Glomerular endothelial cell (primary cell): ENCODE results near the gene GPX6. TPM values are rescaled to one million over a fixed set of nuclear protein-coding genes. Genes with fewer than 3 reads are reported as not detected.
"Not testable (repeated sequence)": the region's sequence is repeated elsewhere in the genome, so short reads cannot be mapped to it uniquely, and the experiment has no call there.

Experiments used
- DNase-seq: peaks from one replicate; pipeline ENCODE4 v3.0.0-alpha.2; 2011; ENCODE audit warnings: low read depth, low spot score; ENCODE audit errors: extremely low read depth
- total RNA-seq: library from RNA; depleted of rRNA; stranded (reverse); fragments of >200 nt; gene quantifications from 2 replicates; pipeline ENCODE4 v1.2.3, GENCODE V29; 2015

The GPX6 gene
- total RNA-seq: not detected in 2 replicates

- DNase-seq: no peak
Measured at GRCh38 chr6:28515676-28516075, at the start of gene GPX6. GPX6 (minus strand) TSS chr6:28515793; CDS start chr6:28515743, 50 bp downstream.

- DNase-seq: no peak
Measured at GRCh38 chr6:28563430-28564095, 48.0 kb upstream of the GPX6 start.

- no peak for DNase-seq
Measured at GRCh38 chr6:28558629-28559028, 43.0 kb upstream of the GPX6 start.

- no peak for DNase-seq
Measured at GRCh38 chr6:28555136-28555535, 39.5 kb upstream of the GPX6 start.

- no peak for DNase-seq
Measured at GRCh38 chr6:28553986-28554881, 38.6 kb upstream of the GPX6 start.

GRCh38 chr6:28553384-28553985 lies 37.9 kb upstream of the GPX6 start:
- DNase-seq: no peak

- no peak for DNase-seq
Measured at GRCh38 chr6:28551891-28552666, 36.5 kb upstream of the GPX6 start.

- not testable (repeated sequence) for DNase-seq
Measured at GRCh38 chr6:28547003-28547402, 31.4 kb upstream of the GPX6 start.

GRCh38 chr6:28545955-28546354 lies 30.4 kb upstream of the GPX6 start:
- DNase-seq: no peak

- DNase-seq: no peak
Measured at GRCh38 chr6:28543651-28544610, 28.3 kb upstream of the GPX6 start.

GRCh38 chr6:28542440-28543296 lies 27.1 kb upstream of the GPX6 start:
- peak; percentile 55 for DNase-seq

- no peak for DNase-seq
Measured at GRCh38 chr6:28541996-28542395, 26.4 kb upstream of the GPX6 start.

- DNase-seq: no peak
Measured at GRCh38 chr6:28537509-28538140, 22.0 kb upstream of the GPX6 start.

- no peak for DNase-seq
Measured at GRCh38 chr6:28537065-28537464, 21.5 kb upstream of the GPX6 start.

GRCh38 chr6:28534875-28535274 lies 19.3 kb upstream of the GPX6 start:
- no peak for DNase-seq

GRCh38 chr6:28534306-28534705 lies 18.7 kb upstream of the GPX6 start:
- DNase-seq: no peak

GRCh38 chr6:28531479-28532128 lies 16.0 kb upstream of the GPX6 start:
- no peak for DNase-seq

- DNase-seq: no peak
Measured at GRCh38 chr6:28530777-28531176, 15.2 kb upstream of the GPX6 start.
